ENCODE data around the gene FUT1.

FUT1 gene

GRCh38 chr19:48755084-48755641 lies 2.7 kb upstream of the FUT1 start, which contains the start of gene FGF21:
Gene FGF21 (plus strand): TSS chr19:48755524. CDS start chr19:48756237, 713 bp downstream.
- TF ChIP-seq, protein P1, sequence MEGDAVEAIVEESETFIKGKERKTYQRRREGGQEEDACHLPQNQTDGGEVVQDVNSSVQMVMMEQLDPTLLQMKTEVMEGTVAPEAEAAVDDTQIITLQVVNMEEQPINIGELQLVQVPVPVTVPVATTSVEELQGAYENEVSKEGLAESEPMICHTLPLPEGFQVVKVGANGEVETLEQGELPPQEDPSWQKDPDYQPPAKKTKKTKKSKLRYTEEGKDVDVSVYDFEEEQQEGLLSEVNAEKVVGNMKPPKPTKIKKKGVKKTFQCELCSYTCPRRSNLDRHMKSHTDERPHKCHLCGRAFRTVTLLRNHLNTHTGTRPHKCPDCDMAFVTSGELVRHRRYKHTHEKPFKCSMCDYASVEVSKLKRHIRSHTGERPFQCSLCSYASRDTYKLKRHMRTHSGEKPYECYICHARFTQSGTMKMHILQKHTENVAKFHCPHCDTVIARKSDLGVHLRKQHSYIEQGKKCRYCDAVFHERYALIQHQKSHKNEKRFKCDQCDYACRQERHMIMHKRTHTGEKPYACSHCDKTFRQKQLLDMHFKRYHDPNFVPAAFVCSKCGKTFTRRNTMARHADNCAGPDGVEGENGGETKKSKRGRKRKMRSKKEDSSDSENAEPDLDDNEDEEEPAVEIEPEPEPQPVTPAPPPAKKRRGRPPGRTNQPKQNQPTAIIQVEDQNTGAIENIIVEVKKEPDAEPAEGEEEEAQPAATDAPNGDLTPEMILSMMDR (IDR thresholded peaks at IDR 0.05; ENCODE audit: low read depth, low read length, missing control alignments), result no peak
- DNase-seq (ENCODE audit: low read depth), result no peak
- H3K4me3 ChIP-seq (ENCODE audit: low read depth, low read length), result no peak within 1 kb of the TSS

DNA sequence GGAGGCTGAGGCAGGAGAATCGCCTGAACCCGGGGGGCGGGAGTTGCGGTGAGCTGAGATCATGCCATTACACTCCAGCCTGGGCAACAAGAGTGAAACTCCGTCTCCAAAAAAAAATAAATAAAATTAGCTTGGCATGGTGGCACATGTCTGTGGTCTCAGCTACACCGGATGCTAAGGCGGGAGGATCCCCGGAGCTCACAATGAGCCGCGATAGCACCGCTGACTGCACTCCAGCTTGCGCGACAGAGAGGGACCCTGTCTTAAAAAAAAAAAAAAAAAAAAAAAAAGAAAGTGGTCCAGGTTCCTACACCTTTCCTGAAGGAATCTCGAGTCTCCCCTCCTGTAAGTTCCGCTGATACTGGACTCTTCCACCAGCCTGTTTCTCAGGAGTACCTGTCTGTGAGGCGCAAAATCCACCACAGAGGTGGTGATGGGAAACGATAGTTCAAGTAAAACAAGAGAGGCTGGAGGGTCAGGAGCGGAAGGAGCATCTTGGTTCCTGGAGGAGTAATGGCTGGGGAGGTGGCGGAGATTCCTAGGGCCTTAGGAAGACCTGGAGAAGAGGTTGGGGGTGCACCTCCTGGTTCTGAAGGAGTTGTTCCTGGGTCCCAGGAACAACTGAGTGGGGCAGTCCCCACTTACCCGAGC lies 471 bp downstream of the FUT1 start:
- no peak for DNase-seq (ENCODE audit: low read depth)
- no peak overlapping the region for H3K4me3 ChIP-seq (ENCODE audit: low read depth, low read length)
- TF ChIP-seq, protein P1 (IDR thresholded peaks at IDR 0.05; ENCODE audit: low read depth, low read length, missing control alignments), result no peak

DNA sequence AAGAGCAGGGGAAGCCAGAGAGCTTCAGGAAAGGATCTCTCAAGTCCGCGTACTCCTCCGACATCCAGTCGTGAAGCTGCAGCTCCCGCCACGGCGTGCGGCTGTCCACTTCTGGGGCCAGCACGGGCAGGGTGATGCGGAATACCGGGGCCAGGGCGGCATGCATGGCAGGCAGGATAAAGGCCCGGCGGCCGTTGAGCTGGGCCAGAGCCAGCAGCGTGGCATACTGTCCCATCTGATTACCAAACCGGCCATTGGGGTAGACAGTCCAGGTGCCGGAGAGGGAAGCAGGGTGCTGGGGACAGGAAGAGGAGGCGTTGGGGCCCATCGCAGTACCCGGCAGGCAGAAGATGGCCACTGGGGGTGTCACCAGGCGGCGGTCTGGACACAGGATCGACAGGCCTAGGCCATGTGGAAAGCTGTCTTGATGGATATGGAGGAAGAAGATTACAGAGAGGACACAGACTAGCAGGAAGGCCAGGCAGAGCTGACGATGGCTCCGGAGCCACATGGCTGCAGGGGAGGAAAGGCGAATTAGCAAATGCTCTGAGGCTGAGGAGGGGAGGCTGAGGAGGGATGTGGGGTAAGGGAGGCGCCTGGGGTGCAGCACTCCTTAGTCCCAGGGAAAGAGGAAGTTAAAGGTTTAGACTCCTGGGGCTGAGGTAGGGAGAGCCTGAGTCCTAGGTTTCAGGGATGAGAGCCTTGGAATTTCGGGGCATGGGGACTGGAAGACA lies 1.5 kb downstream of the FUT1 start:
- DNase-seq (ENCODE audit: low read depth), result no peak
- TF ChIP-seq, protein P1 (IDR thresholded peaks at IDR 0.05; ENCODE audit: low read depth, low read length, missing control alignments), result no peak
- no peak overlapping the region for H3K4me3 ChIP-seq (ENCODE audit: low read depth, low read length)

- no peak overlapping the region for H3K4me3 ChIP-seq (ENCODE audit: low read depth, low read length)
- DNase-seq (ENCODE audit: low read depth), result no peak
- TF ChIP-seq, protein P1 (IDR thresholded peaks at IDR 0.05; ENCODE audit: low read depth, low read length, missing control alignments), result no peak
These were observed 2.1 kb downstream of the FUT1 start for GRCh38 chr19:48750351-48750750.

- TF ChIP-seq, protein P1 (IDR thresholded peaks at IDR 0.05; ENCODE audit: low read depth, low read length, missing control alignments), result no peak
- no peak for DNase-seq (ENCODE audit: low read depth)
- no peak overlapping the region for H3K4me3 ChIP-seq (ENCODE audit: low read depth, low read length)
These were observed 2.8 kb downstream of the FUT1 start for GRCh38 chr19:48749571-48750198.

GRCh38 chr19:48746738-48747575 lies 5.5 kb downstream of the FUT1 start, which contains the start of gene IZUMO1:
Gene IZUMO1 (minus strand): TSS chr19:48746909. CDS start chr19:48745859, 1,050 bp downstream.
- DNase-seq (ENCODE audit: low read depth), result no peak
- H3K4me3 ChIP-seq (ENCODE audit: low read depth, low read length), result no peak within 1 kb of the TSS; the same call in 1 of the 2 replicates
- TF ChIP-seq, protein P1 (IDR thresholded peaks at IDR 0.05; ENCODE audit: low read depth, low read length, missing control alignments), result no peak

Data from GM12864 (cell line).